ENCODE measurements around the gene PCDHA3. TPM values are rescaled to one million over a fixed set of nuclear protein-coding genes. Genes with fewer than 3 reads are reported as not detected.
"Not testable (repeated sequence)": the region's sequence is repeated elsewhere in the genome, so short reads cannot be mapped to it uniquely, and the experiment has no call there.

The PCDHA3 gene
- polyA plus RNA-seq, 3 donors, result not detected

- H3K36me3 Mint-ChIP-seq; H3K36me3 ChIP-seq (replicated peaks in 1 of 2; ENCODE audit: control insufficient read depth in 1 of 2, insufficient read depth in 2 of 2, low read length in 2 of 2); H4K20me1 ChIP-seq (ENCODE audit: insufficient read depth, low read length); H3K27ac Mint-ChIP-seq; H3K27ac ChIP-seq (ENCODE audit: low read depth in 1 of 2, low read length in 2 of 2); H3K4me3 Mint-ChIP-seq; H3K9ac ChIP-seq (ENCODE audit: insufficient read depth, low read length, poor library complexity, severe bottlenecking); intact Hi-C loops (cut with micrococcal nuclease); H3K4me3 ChIP-seq (replicated peaks in 1 of 3; ENCODE audit: low read depth in 2 of 3, low read length in 3 of 3); H2AFZ ChIP-seq (ENCODE audit: insufficient read depth, low read depth, low read length, poor library complexity, severe bottlenecking); H3K4me1 ChIP-seq (ENCODE audit: control insufficient read depth in 1 of 2, insufficient read depth in 2 of 2, low read length in 2 of 2); H3K79me2 ChIP-seq (ENCODE audit: insufficient read depth, low read length); H3K4me1 Mint-ChIP-seq; H3K4me2 ChIP-seq (replicated peaks; ENCODE audit: extremely low read depth, low read length, poor library complexity, severe bottlenecking); DNase-seq: not testable (repeated sequence)
- Histone ChIP-seq H3K27me3 (ENCODE audit: control insufficient read depth in 2 of 2, insufficient read depth in 2 of 2, low read length in 2 of 2) (peaks cover 0 to 14% of the 10 kb centered on the region in 2 donors), H3K9me3 (replicated peaks in 1 of 2; ENCODE audit: control insufficient read depth in 1 of 2, insufficient read depth in 1 of 2, low read length in 2 of 2) (peaks cover 29 to 42% of the 10 kb centered on the region in 2 donors)
- peaks cover 4 to 11% (median 9%) of the 10 kb centered on the region in 3 donors for H3K27me3 Mint-ChIP-seq (ENCODE audit: low read depth in 3 of 3)
- H3K9me3 Mint-ChIP-seq, result peaks cover 29 to 56% (median 46%) of the 10 kb centered on the region in 7 donors
- WGBS (ENCODE audit: insufficient coverage), result 65% methylated on average over 61 of the region's 62 CpGs
Observed at GRCh38 chr5:140808241-140808888, 7.5 kb downstream of the PCDHA3 start.

GRCh38 chr5:140808889-140809291 lies 8.0 kb downstream of the PCDHA3 start:
- H3K36me3 ChIP-seq (replicated peaks in 1 of 2; ENCODE audit: control insufficient read depth in 1 of 2, insufficient read depth in 2 of 2, low read length in 2 of 2), result no peaks in the 10 kb centered on the region
- no peaks in the 10 kb centered on the region for H3K4me1 Mint-ChIP-seq
- peaks cover 0 to 3% of the 10 kb centered on the region in 2 donors for H3K36me3 Mint-ChIP-seq
- H3K9me3 ChIP-seq (replicated peaks in 1 of 2; ENCODE audit: control insufficient read depth in 1 of 2, insufficient read depth in 1 of 2, low read length in 2 of 2), result peaks cover 31 to 36% of the 10 kb centered on the region in 2 donors
- H3K9ac ChIP-seq (ENCODE audit: insufficient read depth, low read length, poor library complexity, severe bottlenecking), result no peak overlapping the region
- peaks cover 0 to 13% of the 10 kb centered on the region in 2 donors for H3K27me3 ChIP-seq (ENCODE audit: control insufficient read depth in 2 of 2, insufficient read depth in 2 of 2, low read length in 2 of 2)
- intact Hi-C loops (cut with micrococcal nuclease), result no loop called here
- no peaks in the 10 kb centered on the region for H4K20me1 ChIP-seq (ENCODE audit: insufficient read depth, low read length)
- no peak for TF ChIP-seq CTCF (IDR thresholded peaks at IDR 0.05)
- H3K79me2 ChIP-seq (ENCODE audit: insufficient read depth, low read length), result no peaks in the 10 kb centered on the region
- peaks cover 29 to 51% (median 46%) of the 10 kb centered on the region in 7 donors for H3K9me3 Mint-ChIP-seq
- no peak overlapping the region for H2AFZ ChIP-seq (ENCODE audit: insufficient read depth, low read depth, low read length, poor library complexity, severe bottlenecking)
- no peak for DNase-seq
- no peak overlapping the region for H3K4me3 ChIP-seq (replicated peaks in 1 of 3; ENCODE audit: low read depth in 2 of 3, low read length in 3 of 3)
- no peak overlapping the region for H3K27ac Mint-ChIP-seq
- H3K27me3 Mint-ChIP-seq (ENCODE audit: low read depth in 3 of 3), result peaks cover 4 to 11% (median 9%) of the 10 kb centered on the region in 3 donors
- no peak overlapping the region for H3K4me3 Mint-ChIP-seq
- H3K4me2 ChIP-seq (replicated peaks; ENCODE audit: extremely low read depth, low read length, poor library complexity, severe bottlenecking), result no peak overlapping the region
- H3K27ac ChIP-seq (ENCODE audit: low read depth in 1 of 2, low read length in 2 of 2), result no peak overlapping the region
- no peaks in the 10 kb centered on the region for H3K4me1 ChIP-seq (ENCODE audit: control insufficient read depth in 1 of 2, insufficient read depth in 2 of 2, low read length in 2 of 2)
- 68% methylated on average over 43 of the region's 43 CpGs for WGBS (ENCODE audit: insufficient coverage)
